PC-9 (cell line): ENCODE measurements around the gene NAP1L4. TPM values are rescaled to one million over a fixed set of nuclear protein-coding genes. Genes with fewer than 3 reads are reported as not detected.

Experiments used
- BruUV-seq: library from RNA; stranded (reverse); fragments of 400-500 nt; replicated peaks from 2 replicates; lab custom pipeline; 2021; lab: Mats Ljungman, UMichigan
- CTCF ChIA-PET: fragments of 300-600 bp; sonication (Branson Sonifier 250); formaldehyde crosslinking; loops from one replicate; lab custom pipeline; 2022; ENCODE audit warnings: antibody characterized with exemption; lab: Charles Lee
- POLR2A ChIA-PET: fragments of 300-600 bp; sonication (Branson Sonifier 250); formaldehyde crosslinking; loops from one replicate; lab custom pipeline; 2022; ENCODE audit warnings: antibody characterized with exemption; ENCODE audit not compliant: unreplicated experiment; lab: Charles Lee
- DNase-seq, 2 experiments: peaks; one replicate each; pipeline versions ENCODE4 v3.0.0 to v3.0.0-alpha.2; 2015 to 2022; ENCODE audit warnings: mixed read lengths in 1 of 2
- H2AFZ ChIP-seq: fragments of 200-600 bp; sonication (generic); 2 replicates; pipeline ENCODE4 v1.8.1; 2017; ENCODE audit warnings: antibody characterized with exemption
- H3F3A ChIP-seq: fragments of 200-600 bp; sonication (generic); 2 replicates; pipeline ENCODE4 v1.8.1; 2017; ENCODE audit warnings: antibody characterized with exemption, mild to moderate bottlenecking, low read depth; ENCODE audit not compliant: insufficient read depth
- H3K27ac ChIP-seq: fragments of 200-600 bp; sonication (generic); 2 replicates; pipeline ENCODE4 v1.6.1; 2016; ENCODE audit warnings: mixed run types
- H3K27me3 ChIP-seq: fragments of 200-600 bp; sonication (generic); 2 replicates; pipeline ENCODE4 v1.6.1; 2016; ENCODE audit warnings: low read depth, mixed run types; ENCODE audit not compliant: insufficient read depth
- H3K36me3 ChIP-seq: fragments of 200-600 bp; sonication (generic); 2 replicates; pipeline ENCODE4 v1.6.1; 2016; ENCODE audit warnings: low read depth, mixed run types
- H3K4me1 ChIP-seq: fragments of 200-600 bp; sonication (generic); replicated peaks from 2 replicates; pipeline ENCODE4 v1.6.1; 2016; ENCODE audit warnings: mixed run types; ENCODE audit not compliant: insufficient read depth
- H3K4me2 ChIP-seq: fragments of 200-600 bp; sonication (generic); 2 replicates; pipeline ENCODE4 v1.6.1; 2017; ENCODE audit warnings: mixed run types
- H3K4me3 ChIP-seq: fragments of 200-600 bp; sonication (generic); 2 replicates; pipeline ENCODE4 v1.6.1; 2016; ENCODE audit warnings: mixed run types
- H3K79me2 ChIP-seq: fragments of 200-600 bp; sonication (generic); 2 replicates; pipeline ENCODE4 v1.6.1; 2017; ENCODE audit warnings: low read depth, mixed run types
- H3K9me2 ChIP-seq: fragments of 200-600 bp; sonication (generic); 2 replicates; pipeline ENCODE4 v1.8.1; 2017; ENCODE audit warnings: mild to moderate bottlenecking; ENCODE audit not compliant: insufficient read depth
- H3K9me3 ChIP-seq: fragments of 200-600 bp; sonication (generic); 2 replicates; pipeline ENCODE4 v1.8.1; 2016; ENCODE audit warnings: low read depth; ENCODE audit not compliant: insufficient read depth
- H4K20me1 ChIP-seq: fragments of 200-600 bp; sonication (generic); 2 replicates; pipeline ENCODE4 v1.8.1; 2017; ENCODE audit not compliant: insufficient read depth
- EZH2 ChIP-seq: fragments of 200-600 bp; sonication (generic); IDR thresholded peaks from 2 replicates; pipeline ENCODE4 v1.8.0; 2017; ENCODE audit warnings: antibody characterized with exemption, low read depth
- intact Hi-C: fragments of 100-400 bp; cut with micrococcal nuclease; formaldehyde crosslinking; loops from one replicate; pipeline ENCODE4 v1.10.0; 2022; ENCODE audit not compliant: unreplicated experiment
- total RNA-seq: library from RNA; stranded (reverse); gene quantifications from 2 replicates; pipeline ENCODE4 v1.2.3, GENCODE V29; 2021
- TF ChIP-seq, protein P1 (sequence below): fragments of 200-600 bp; sonication (generic); conservative IDR thresholded peaks from 2 replicates; pipeline ENCODE4 v1.6.1; 2017; ENCODE audit warnings: mixed run types, antibody characterized with exemption, mild to moderate bottlenecking, moderate library complexity

NAP1L4 gene
- total RNA-seq, 1 experiment from 2014 or later: 86.7 TPM

- H3K36me3 ChIP-seq: no peaks in the 10 kb centered on the region
- H3K27ac ChIP-seq: no peak overlapping the region
- H3F3A ChIP-seq: peaks cover 1% of the 10 kb centered on the region; the same call in 1 of the 2 replicates
- no peak overlapping the region for H2AFZ ChIP-seq
- POLR2A ChIA-PET: no interaction called here
- H3K4me1 ChIP-seq: peaks cover 23% of the 10 kb centered on the region
- no TSS peak for BruUV-seq
- peak in 1 of 2 experiments; percentile 57 for DNase-seq
- no peaks in the 10 kb centered on the region for H4K20me1 ChIP-seq
- H3K9me2 ChIP-seq: no peaks in the 10 kb centered on the region
- no peaks in the 10 kb centered on the region for H3K79me2 ChIP-seq
- intact Hi-C loops: no loop called here
- no peaks in the 10 kb centered on the region for H3K9me3 ChIP-seq
- peak overlapping the region; percentile 18; the same call in 1 of the 2 replicates for H3K4me2 ChIP-seq
- TF ChIP-seq EZH2: no peak
- TF ChIP-seq, protein P1, sequence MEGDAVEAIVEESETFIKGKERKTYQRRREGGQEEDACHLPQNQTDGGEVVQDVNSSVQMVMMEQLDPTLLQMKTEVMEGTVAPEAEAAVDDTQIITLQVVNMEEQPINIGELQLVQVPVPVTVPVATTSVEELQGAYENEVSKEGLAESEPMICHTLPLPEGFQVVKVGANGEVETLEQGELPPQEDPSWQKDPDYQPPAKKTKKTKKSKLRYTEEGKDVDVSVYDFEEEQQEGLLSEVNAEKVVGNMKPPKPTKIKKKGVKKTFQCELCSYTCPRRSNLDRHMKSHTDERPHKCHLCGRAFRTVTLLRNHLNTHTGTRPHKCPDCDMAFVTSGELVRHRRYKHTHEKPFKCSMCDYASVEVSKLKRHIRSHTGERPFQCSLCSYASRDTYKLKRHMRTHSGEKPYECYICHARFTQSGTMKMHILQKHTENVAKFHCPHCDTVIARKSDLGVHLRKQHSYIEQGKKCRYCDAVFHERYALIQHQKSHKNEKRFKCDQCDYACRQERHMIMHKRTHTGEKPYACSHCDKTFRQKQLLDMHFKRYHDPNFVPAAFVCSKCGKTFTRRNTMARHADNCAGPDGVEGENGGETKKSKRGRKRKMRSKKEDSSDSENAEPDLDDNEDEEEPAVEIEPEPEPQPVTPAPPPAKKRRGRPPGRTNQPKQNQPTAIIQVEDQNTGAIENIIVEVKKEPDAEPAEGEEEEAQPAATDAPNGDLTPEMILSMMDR: no peak
- H3K4me3 ChIP-seq: no peak overlapping the region
- no peaks in the 10 kb centered on the region for H3K27me3 ChIP-seq
- CTCF ChIA-PET: no interaction called here
These were observed 87.7 kb downstream of the NAP1L4 start for GRCh38 chr11:2904153-2905052.

DNA sequence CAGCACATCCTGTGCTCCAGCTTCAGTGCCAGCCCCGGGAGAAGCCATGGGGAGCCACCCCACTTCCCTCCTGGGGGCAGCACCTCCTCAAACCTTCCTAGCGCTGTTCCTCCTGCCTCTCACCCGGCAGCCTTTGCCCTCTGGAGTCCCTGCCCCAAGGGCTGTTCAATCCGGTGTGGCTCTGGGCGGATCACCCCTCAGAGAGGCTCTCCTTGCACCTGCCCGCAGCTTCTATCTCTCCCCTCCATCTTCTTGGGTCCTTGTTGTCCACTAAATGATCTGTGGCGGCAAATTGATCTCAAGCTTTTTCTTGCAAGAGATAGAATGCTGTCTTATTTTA lies 88.5 kb downstream of the NAP1L4 start:
- Histone ChIP-seq H2AFZ (no peak overlapping the region), H3K9me3 (no peaks in the 10 kb centered on the region), H3K79me2 (no peaks in the 10 kb centered on the region), H3K9me2 (no peaks in the 10 kb centered on the region), H3K4me2 (peak overlapping the region; percentile 18; the same call in 1 of the 2 replicates), H3F3A (peaks cover 5% of the 10 kb centered on the region; the same call in 1 of the 2 replicates), H3K27ac (no peak overlapping the region), H4K20me1 (no peaks in the 10 kb centered on the region), H3K36me3 (no peaks in the 10 kb centered on the region), H3K27me3 (no peaks in the 10 kb centered on the region), H3K4me1 (peaks cover 29% of the 10 kb centered on the region), H3K4me3 (no peak overlapping the region)
- DNase-seq: no peak
- POLR2A ChIA-PET: no interaction called here
- CTCF ChIA-PET: interaction anchor here (0.6 to 0.7 kb wide), 2 partner anchors 26 to 194 kb away, joined by 3 read pairs; no protein-coding TSS in a partner anchor
- intact Hi-C loops: no loop called here
- TF ChIP-seq EZH2: no peak
- TF ChIP-seq, protein P1: no peak
- BruUV-seq: no TSS peak

GRCh38 chr11:2902784-2903671 lies 89.1 kb downstream of the NAP1L4 start:
- POLR2A ChIA-PET: interaction anchor here (0.5 to 1.1 kb wide), 2 partner anchors 8 to 26 kb away, joined by 3 to 4 read pairs; partner anchors contain the start of gene PHLDA2
- intact Hi-C loops: loop anchor here (1.0 kb wide), 1 partner anchor 9 kb away; no protein-coding TSS in a partner anchor

More at GRCh38 chr11:2902784-2903671, 89.1 kb downstream of the NAP1L4 start:
- Histone ChIP-seq H2AFZ (no peak overlapping the region), H3K4me3 (peak overlapping the region; percentile 66), H4K20me1 (no peaks in the 10 kb centered on the region), H3K27ac (no peak overlapping the region), H3K36me3 (no peaks in the 10 kb centered on the region), H3K9me3 (no peaks in the 10 kb centered on the region), H3K4me2 (peak overlapping the region; percentile 85), H3F3A (peaks cover 5% of the 10 kb centered on the region; the same call in 1 of the 2 replicates), H3K9me2 (no peaks in the 10 kb centered on the region), H3K79me2 (no peaks in the 10 kb centered on the region), H3K27me3 (no peaks in the 10 kb centered on the region), H3K4me1 (peaks cover 35% of the 10 kb centered on the region)
- DNase-seq: no peak
- TF ChIP-seq, protein P1: no peak
- TF ChIP-seq EZH2: no peak
- no TSS peak for BruUV-seq
- CTCF ChIA-PET: interaction anchor here (0.6 to 0.7 kb wide), 2 partner anchors 27 to 195 kb away, joined by 3 read pairs; no protein-coding TSS in a partner anchor
